OCI-LY1 (cell line): ENCODE data around the gene FABP6.

ENCODE experiments used
- H2AFZ ChIP-seq: fragments of 200-600 bp; sonication (generic), shearing (Covaris generic); 2 replicates; pipeline ENCODE4 v1.6.0; 2014; ENCODE audit warnings: antibody characterized with exemption, mild to moderate bottlenecking, low read length
- H3F3A ChIP-seq: fragments of 200-600 bp; sonication (generic), shearing (Covaris generic); 2 replicates; pipeline ENCODE4 v1.6.0; 2014; ENCODE audit warnings: mild to moderate bottlenecking, antibody characterized with exemption, low read length, moderate library complexity; ENCODE audit not compliant: insufficient read depth
- H3K27ac ChIP-seq: fragments of 200-600 bp; sonication (generic); 2 replicates; pipeline ENCODE4 v1.5.1; 2014; ENCODE audit warnings: low read length, mixed run types, mild to moderate bottlenecking, low read depth; ENCODE audit not compliant: poor library complexity, severe bottlenecking
- H3K27me3 ChIP-seq: fragments of 200-600 bp; sonication (generic); 2 replicates; pipeline ENCODE4 v1.6.0; 2014; ENCODE audit warnings: antibody characterized with exemption, mild to moderate bottlenecking, low read length, moderate library complexity; ENCODE audit not compliant: insufficient read depth
- H3K36me3 ChIP-seq: fragments of 200-600 bp; sonication (generic); 2 replicates; pipeline ENCODE4 v1.6.1; 2014; ENCODE audit warnings: mild to moderate bottlenecking, antibody characterized with exemption, low read length, moderate library complexity, mixed read lengths; ENCODE audit not compliant: insufficient read depth
- H3K4me1 ChIP-seq: fragments of 200-600 bp; sonication (generic); 2 replicates; pipeline ENCODE4 v1.5.1; 2014; ENCODE audit warnings: mild to moderate bottlenecking, low read length, moderate library complexity; ENCODE audit not compliant: insufficient read depth, severe bottlenecking
- H3K4me2 ChIP-seq: fragments of 200-600 bp; sonication (generic), shearing (Covaris generic); 2 replicates; pipeline ENCODE4 v1.6.1; 2014; ENCODE audit warnings: low read length
- H3K4me3 ChIP-seq: fragments of 200-600 bp; sonication (generic); 2 replicates; pipeline ENCODE4 v1.5.1; 2014; ENCODE audit warnings: low read length, low read depth, mild to moderate bottlenecking, mixed read lengths; ENCODE audit not compliant: poor library complexity, severe bottlenecking
- H3K79me2 ChIP-seq: fragments of 200-600 bp; shearing (Covaris generic); 2 replicates; pipeline ENCODE4 v1.6.1; 2016; ENCODE audit warnings: mixed run types, low read length, mixed read lengths; ENCODE audit not compliant: insufficient read depth
- H3K9ac ChIP-seq: fragments of 200-600 bp; sonication (generic), shearing (Covaris generic); 2 replicates; pipeline ENCODE4 v1.6.1; 2014; ENCODE audit warnings: mild to moderate bottlenecking, low read length, mixed read lengths
- H3K9me2 ChIP-seq: fragments of 200-600 bp; sonication (generic), shearing (Covaris generic); 2 replicates; pipeline ENCODE4 v1.6.1; 2014; ENCODE audit warnings: low read depth, mild to moderate bottlenecking, low read length, mixed read lengths
- H3K9me3 ChIP-seq: fragments of 200-600 bp; shearing (Covaris generic); 2 replicates; pipeline ENCODE4 v1.6.1; 2014; ENCODE audit warnings: low read length, mixed read lengths
- H4K20me1 ChIP-seq: fragments of 200-600 bp; sonication (generic), shearing (Covaris generic); 2 replicates; pipeline ENCODE4 v1.6.0; 2016; ENCODE audit warnings: mild to moderate bottlenecking, low read length; ENCODE audit not compliant: insufficient read depth
- EZH2 ChIP-seq: fragments of 200-600 bp; sonication (generic), shearing (Covaris generic); IDR thresholded peaks from 2 replicates; pipeline ENCODE4 v1.8.0; 2017; ENCODE audit warnings: borderline replicate concordance, mixed run types, mild to moderate bottlenecking, antibody characterized with exemption, low read length, moderate library complexity, mixed read lengths
- TF ChIP-seq, protein P1 (sequence below): fragments of 200-600 bp; sonication (generic), shearing (Covaris generic); IDR thresholded peaks from 2 replicates; pipeline ENCODE4 v1.5.1; 2017; ENCODE audit warnings: mild to moderate bottlenecking, antibody characterized with exemption, low read length, moderate library complexity, mixed read lengths

The FABP6 gene

DNA sequence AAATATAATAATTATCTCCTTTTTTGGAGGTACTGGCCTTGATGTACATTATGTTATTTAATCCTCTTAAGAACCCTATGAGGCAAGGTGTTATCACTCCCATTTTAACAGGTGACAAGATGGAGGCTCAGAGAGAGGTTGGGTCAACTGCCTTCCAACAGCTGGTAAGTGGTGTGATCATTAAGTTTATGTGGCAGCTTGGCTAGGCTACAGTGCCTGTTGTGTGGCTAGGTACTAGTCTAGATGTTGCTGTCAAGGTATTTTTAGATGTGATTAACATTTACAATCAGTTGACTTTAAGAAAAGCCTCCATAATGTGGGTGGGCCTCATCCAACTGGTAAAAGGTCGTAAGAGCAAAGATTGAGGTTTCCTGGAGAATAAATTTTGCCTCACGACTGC lies 21.5 kb downstream of the FABP6 start:
- H3K4me1 ChIP-seq = no peaks in the 10 kb centered on the region
- H3K27me3 ChIP-seq = peaks cover 14% of the 10 kb centered on the region; the same call in 1 of the 2 replicates
- no peak overlapping the region for H3K9ac ChIP-seq
- no peak overlapping the region for H3K4me2 ChIP-seq
- H2AFZ ChIP-seq = no peak overlapping the region
- H3K79me2 ChIP-seq = no peaks in the 10 kb centered on the region
- no peak overlapping the region for H3K4me3 ChIP-seq
- no peaks in the 10 kb centered on the region for H3K9me2 ChIP-seq
- no peak overlapping the region for H3K27ac ChIP-seq
- TF ChIP-seq EZH2 = no peak
- TF ChIP-seq, protein P1, sequence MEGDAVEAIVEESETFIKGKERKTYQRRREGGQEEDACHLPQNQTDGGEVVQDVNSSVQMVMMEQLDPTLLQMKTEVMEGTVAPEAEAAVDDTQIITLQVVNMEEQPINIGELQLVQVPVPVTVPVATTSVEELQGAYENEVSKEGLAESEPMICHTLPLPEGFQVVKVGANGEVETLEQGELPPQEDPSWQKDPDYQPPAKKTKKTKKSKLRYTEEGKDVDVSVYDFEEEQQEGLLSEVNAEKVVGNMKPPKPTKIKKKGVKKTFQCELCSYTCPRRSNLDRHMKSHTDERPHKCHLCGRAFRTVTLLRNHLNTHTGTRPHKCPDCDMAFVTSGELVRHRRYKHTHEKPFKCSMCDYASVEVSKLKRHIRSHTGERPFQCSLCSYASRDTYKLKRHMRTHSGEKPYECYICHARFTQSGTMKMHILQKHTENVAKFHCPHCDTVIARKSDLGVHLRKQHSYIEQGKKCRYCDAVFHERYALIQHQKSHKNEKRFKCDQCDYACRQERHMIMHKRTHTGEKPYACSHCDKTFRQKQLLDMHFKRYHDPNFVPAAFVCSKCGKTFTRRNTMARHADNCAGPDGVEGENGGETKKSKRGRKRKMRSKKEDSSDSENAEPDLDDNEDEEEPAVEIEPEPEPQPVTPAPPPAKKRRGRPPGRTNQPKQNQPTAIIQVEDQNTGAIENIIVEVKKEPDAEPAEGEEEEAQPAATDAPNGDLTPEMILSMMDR = no peak
- H3K9me3 ChIP-seq = no peaks in the 10 kb centered on the region
- H3F3A ChIP-seq = no peaks in the 10 kb centered on the region
- H4K20me1 ChIP-seq = no peaks in the 10 kb centered on the region
- H3K36me3 ChIP-seq = no peaks in the 10 kb centered on the region

DNA sequence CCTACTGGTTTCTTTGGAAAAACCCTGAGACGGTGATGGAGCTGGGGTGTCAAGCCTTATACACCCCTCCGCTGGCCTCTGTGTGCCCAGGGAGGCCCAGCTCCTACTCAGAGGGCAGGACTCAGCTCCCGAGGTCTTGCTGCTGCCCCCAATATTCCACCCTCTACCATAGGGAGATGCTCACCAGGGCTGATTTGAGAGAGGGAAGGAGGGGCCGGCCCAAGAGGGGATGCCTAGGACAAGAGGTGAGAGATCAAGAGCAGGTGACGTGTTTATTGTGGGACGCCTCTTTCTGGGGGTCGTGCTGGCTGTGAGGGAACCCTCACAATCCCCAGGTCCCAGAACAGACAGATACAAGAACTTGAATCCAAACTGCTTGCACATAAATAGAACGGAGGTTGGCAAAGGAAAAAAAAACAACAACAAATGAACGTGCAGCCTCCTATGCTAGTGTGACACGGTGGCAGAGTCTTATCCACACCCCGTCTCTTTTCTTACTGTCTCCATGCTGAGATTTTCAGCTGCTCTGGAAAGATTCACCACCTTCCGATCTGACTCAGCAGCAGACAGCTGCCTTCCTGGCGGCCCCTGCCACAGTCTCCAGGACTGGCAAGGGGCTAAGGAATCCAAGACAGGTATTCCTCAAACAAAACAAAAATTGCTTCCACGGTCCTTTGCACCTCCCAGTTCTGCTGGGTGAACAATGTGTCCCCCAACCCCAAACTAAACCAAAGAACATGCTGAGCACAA lies 22.3 kb downstream of the FABP6 start:
- H3K9ac ChIP-seq = no peak overlapping the region
- peaks cover 12% of the 10 kb centered on the region; the same call in 1 of the 2 replicates for H3K27me3 ChIP-seq
- H4K20me1 ChIP-seq = no peaks in the 10 kb centered on the region
- H3K9me3 ChIP-seq = no peaks in the 10 kb centered on the region
- TF ChIP-seq EZH2 = no peak
- TF ChIP-seq, protein P1 = no peak
- H3K4me1 ChIP-seq = no peaks in the 10 kb centered on the region
- no peak overlapping the region for H3K4me2 ChIP-seq
- no peaks in the 10 kb centered on the region for H3K9me2 ChIP-seq
- H2AFZ ChIP-seq = no peak overlapping the region
- no peaks in the 10 kb centered on the region for H3F3A ChIP-seq
- no peaks in the 10 kb centered on the region for H3K79me2 ChIP-seq
- H3K4me3 ChIP-seq = no peak overlapping the region
- H3K27ac ChIP-seq = no peak overlapping the region
- H3K36me3 ChIP-seq = no peaks in the 10 kb centered on the region

DNA sequence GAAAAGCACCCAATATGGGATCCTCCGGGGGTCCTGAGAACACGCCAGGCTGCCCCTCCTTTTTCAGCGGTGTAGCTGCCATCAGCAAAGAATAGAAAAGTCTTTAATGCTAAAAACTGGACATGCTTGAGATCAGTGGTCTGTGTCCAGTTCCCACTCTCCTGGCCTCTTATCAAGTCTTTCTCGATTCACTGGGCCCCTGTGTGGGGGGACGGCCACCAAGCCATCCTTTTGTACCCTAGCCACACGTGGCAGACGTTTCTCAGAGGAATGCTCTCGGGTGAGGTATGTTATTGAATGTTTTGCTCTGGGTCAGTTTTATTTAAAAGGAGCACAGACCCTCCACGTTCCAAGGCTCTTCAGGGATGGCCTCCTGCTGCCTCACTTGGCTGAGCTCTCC lies 23.6 kb downstream of the FABP6 start:
- Histone ChIP-seq H3K4me2 (no peak overlapping the region), H3K27me3 (peaks cover 10% of the 10 kb centered on the region; the same call in 1 of the 2 replicates), H3K27ac (no peak overlapping the region), H3K4me1 (no peaks in the 10 kb centered on the region), H3K9me3 (no peaks in the 10 kb centered on the region), H3K79me2 (no peaks in the 10 kb centered on the region), H4K20me1 (no peaks in the 10 kb centered on the region), H3F3A (no peaks in the 10 kb centered on the region), H3K36me3 (no peaks in the 10 kb centered on the region), H2AFZ (no peak overlapping the region), H3K9me2 (no peaks in the 10 kb centered on the region), H3K4me3 (no peak overlapping the region), H3K9ac (no peak overlapping the region)
- TF ChIP-seq EZH2 = no peak
- TF ChIP-seq, protein P1 = no peak
